GM19463 (cell line): ENCODE measurements around the gene SAFB.

Experiments
- ATAC-seq: cut with Tn5 transposase; IDR thresholded peaks from one replicate; pipeline ENCODE4 v1.9.1; 2021; ENCODE audit warnings: mild to moderate bottlenecking, moderate library complexity; ENCODE audit not compliant: unreplicated experiment

SAFB gene

DNA sequence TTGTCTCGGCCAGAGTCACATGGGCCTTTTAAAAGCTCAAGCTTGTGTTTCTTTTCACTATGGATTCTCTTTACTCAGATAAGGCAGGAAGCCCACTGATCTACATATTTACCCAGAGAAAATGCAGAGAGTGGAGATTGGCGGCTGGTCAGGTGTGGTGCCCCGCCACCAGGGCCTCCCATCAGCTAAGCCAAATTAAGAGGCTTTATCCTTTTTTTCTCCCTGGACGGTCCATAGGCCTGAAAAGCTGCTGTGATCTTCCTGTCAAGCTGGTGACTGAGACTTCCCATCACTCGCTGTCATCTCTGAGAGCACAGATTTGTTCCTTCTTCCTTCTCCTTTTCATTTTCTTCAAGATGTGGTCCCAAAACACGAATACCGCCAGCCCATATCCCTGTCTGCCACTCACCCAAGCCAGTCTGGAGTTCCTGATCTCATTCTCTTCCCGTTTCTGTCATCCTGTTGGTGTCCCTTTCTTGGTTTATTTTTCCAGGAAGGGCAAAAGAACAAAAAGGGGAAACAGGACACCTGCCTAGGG lies 1.9 kb downstream of the SAFB start:
- ATAC-seq, result no peak

GRCh38 chr19:5625641-5626040 lies 2.8 kb downstream of the SAFB start:
- no peak for ATAC-seq

DNA sequence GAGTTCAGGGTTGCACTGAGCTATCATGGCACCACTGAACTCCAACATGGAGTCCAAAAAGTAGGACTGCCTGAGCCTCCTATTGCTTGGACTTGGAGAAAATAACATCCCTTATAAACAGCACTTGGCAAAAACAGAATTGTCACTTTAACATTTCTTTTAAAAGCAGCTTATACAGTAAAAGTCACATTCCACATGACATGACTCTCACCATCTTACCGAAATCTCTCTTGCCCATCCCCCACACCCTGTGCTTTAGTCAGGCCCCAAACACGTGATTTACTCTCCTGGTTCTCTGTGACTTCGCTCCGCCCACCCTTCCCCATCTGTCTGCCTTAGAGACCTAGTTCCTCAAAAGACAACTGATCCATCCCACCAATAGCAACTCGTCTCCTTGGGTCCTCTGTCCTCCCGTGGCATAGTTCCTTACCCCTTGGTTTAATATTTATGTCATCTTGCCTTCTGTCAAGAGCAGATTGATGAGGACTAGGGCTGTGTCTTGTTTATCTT lies 4.6 kb downstream of the SAFB start:
- no peak for ATAC-seq

DNA sequence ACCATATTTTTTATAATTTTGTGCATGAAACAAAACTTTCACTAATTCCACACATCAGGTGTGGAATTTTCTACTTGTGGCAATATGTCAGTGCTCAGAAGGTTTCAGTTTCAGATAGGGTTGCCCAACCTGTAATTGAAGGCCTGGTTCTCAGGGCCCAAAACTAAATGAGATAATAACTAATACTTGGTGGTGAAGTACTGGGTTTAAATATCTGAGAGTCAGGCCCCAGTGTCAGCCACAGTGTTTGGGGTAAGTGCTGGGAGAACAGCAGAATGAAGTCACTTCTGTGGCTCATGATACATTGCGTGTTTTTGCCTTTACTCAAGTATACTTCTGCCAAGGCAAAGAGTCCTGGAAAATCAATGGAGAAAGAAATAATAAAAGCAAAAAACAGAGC lies 5.6 kb downstream of the SAFB start:
- ATAC-seq, result no peak

DNA sequence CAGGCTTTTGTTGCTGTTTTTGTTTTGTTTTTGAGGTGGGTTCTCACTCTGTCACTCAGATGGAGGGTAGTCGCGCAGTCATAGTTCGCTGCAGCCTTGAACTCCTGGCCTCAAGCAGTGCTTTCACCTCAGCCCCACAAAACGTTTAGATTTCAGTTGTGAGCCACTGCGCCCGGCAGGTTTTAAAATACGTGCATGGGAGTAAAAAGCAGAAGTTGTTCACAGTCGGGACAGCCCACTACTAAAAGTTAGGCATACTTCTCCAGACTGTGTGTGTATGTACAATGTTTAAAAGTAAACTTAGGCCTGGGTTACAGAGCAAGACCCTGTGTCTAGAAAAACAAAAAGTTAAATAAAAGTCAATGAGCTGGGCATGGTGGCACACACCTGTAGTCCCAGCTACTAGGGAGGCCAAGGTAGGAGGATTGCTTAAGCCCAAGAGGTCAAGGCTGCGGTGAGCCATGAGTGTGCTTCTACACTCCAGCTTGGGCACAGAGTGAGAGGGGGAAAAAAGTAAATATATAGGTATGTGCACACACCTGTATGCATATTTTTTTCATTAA lies 6.1 kb downstream of the SAFB start:
- ATAC-seq, result no peak

GRCh38 chr19:5631567-5632240 lies 8.8 kb downstream of the SAFB start:
- ATAC-seq, result no peak

DNA sequence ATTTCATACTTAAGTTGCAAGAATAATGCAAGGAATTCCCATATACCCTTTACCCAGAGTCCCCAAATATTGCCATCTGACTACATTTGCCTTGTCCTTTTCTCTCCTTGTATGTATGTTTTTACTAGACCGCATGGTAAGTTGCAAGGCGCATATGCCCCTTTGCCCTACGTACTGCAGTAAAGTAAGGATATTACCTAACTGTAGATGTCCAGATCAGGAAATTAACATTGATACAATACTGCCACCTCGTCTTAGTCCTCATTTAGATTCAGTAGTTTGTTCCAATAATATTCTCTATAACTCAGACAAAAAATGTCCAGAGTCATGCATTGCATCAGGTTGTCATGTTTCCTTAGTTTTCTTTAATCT lies 9.3 kb downstream of the SAFB start:
- no peak for ATAC-seq

- ATAC-seq, result no peak
These were observed 9.8 kb downstream of the SAFB start for GRCh38 chr19:5632657-5633056.

DNA sequence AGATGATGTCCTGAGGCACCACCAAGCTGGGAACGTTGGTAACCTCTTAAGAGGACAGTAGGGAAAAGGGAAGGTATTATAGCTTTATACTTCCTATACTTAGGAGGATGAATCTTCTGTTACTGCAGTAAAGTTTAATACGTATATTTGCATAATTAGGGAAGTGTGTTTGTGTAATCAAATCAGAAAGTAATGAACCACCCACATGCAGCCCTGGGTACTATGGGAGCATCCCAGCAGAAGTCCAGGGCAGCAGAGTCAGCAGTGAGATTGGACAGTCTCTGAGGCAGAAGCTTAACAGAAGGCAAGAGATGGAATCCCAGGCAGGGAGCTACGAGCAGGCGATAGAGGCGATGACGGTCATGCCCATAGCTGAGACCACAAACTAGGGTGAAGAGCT lies 12.5 kb downstream of the SAFB start:
- ATAC-seq, result no peak

DNA sequence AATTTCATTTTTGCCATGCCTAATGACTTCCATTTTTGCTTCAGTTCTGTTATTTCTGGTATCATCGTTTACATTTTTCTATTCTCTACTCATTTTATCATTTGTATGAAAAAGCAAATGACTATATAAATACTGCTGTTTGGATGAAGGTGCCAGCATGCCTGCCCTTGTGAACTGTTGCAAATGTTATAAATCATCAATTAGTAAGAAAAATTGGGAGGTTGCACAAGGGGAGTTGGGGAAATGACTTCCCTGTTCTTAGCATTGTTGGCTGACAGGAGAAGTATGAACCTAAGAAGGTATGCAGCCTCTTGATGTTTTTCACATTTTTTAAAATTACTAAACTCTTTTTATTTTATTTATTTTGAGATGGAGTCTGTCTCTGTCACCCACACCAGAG lies 15.1 kb downstream of the SAFB start:
- ATAC-seq, result no peak

- ATAC-seq, result no peak
These were observed 18.3 kb downstream of the SAFB start for GRCh38 chr19:5641171-5641570.

- ATAC-seq, result no peak
These were observed 19.3 kb downstream of the SAFB start for GRCh38 chr19:5642204-5642603.

DNA sequence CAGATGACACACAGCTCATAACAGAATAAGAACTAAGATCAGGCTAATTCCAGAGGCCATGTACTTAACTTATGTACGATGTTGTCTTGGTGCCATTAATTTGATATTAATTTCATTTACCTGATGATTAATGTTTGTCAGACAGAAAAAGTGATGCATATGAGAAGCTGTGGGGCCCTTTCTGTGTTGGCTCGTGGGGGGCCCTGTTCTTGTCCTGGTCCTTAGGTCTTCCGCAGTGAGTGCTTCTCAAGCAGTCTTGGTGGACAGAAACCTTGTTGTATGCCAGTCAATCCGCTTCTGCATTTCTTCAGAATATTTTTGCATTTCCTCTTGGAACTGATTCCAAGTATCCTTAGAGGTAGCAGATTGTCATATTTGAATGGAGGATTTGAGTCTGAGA lies 20.2 kb downstream of the SAFB start:
- ATAC-seq, result no peak

GRCh38 chr19:5644037-5644436 lies 21.2 kb downstream of the SAFB start:
- no peak for ATAC-seq

DNA sequence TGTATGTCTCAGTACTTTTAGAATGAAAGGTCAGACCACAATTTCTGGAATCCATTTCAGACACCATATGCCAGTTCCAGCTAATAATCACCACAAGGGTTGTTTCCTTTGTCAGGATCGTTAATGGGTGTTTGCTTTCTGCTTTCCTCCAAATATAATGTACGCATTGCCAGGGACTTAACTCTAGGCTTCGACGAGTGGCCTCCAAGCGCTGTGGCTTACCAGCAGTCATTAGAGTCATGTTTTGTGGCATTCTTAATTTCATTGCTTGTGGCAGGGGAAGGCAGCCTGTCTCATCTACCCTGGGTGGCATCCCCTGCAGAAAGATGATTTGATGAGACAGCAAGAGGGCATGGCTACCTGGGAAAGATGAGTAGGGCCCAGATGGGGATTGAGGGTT lies 22.5 kb downstream of the SAFB start:
- no peak for ATAC-seq

GRCh38 chr19:5646703-5647102 lies 23.8 kb downstream of the SAFB start:
- ATAC-seq, result no peak

GRCh38 chr19:5648464-5648863 lies 25.6 kb downstream of the SAFB start:
- ATAC-seq, result no peak

DNA sequence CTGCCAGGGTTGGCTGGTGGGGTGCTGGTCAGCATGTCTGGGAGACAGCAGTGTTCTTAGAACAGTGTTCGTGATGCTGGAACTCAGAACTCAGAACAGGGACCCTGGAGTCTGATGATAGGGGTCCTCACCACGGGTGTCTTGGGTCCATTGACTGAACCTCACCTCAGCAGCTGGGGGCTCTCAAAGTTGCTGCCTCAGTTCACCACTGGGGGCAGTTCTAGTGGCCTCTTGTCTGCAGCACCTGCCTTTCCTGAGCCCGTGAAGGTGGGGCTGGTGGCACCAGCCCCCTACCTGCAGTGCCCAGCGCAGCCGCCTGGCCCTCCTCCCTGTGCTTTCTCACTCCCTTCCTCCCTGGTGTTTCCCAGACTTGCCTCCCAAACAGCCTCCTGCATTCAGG lies 28.5 kb downstream of the SAFB start:
- ATAC-seq, result no peak

- no peak for ATAC-seq
These were observed 29.4 kb downstream of the SAFB start for GRCh38 chr19:5652261-5652660.

DNA sequence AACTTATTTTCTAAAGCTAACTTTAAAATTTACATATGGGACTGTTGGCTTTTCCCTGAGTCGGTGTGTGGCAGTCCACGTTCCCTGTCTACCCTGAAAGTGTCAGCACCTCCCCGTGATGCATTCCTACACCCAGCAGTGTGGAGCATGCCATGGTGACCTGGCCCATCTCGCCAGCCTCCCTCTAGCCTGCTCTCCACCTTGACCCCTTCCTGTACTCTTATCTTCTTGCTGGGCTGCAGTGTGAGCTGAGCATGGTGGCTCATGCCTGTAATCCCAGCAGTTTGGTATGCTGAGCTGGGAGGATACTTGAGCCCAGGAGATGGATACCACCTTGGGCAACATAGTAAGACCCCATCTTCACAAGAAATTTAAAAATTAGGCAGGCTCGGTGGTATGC lies 32.0 kb downstream of the SAFB start:
- no peak for ATAC-seq

DNA sequence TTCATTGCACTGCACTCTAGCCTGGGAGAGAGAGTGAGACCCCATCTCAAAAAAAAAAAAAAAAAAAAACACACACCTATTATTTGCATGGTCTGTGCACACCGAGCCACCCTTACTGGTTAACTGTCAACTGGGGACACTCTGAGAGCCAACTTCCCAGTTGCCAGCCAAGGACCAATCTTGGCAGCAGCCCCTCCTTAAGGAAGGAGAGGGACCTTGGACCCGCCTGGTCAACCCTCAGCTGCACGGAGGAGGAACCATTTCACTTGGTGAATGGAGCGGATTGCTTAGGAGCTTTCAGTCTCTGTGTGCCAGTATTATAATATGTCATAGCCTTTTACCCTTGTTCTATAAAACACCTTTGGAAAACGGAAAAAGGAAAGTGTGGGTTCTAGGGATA lies 32.5 kb downstream of the SAFB start:
- ATAC-seq, result no peak

DNA sequence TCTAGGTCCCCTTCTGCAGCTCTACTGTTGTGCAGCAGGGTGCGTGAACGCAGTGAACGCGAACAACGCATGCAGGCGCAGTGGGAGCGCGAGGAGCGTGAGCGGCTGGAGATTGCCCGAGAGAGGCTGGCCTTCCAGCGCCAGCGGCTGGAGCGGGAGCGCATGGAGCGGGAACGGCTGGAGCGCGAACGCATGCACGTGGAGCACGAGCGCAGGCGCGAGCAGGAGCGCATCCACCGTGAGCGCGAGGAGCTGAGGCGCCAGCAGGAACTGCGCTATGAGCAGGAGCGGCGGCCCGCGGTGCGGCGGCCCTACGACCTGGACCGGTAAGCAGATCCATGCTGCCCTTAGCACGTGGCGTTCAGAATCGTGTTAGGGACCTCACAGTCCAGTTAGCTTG lies 38.6 kb downstream of the SAFB start:
- ATAC-seq, result no peak

DNA sequence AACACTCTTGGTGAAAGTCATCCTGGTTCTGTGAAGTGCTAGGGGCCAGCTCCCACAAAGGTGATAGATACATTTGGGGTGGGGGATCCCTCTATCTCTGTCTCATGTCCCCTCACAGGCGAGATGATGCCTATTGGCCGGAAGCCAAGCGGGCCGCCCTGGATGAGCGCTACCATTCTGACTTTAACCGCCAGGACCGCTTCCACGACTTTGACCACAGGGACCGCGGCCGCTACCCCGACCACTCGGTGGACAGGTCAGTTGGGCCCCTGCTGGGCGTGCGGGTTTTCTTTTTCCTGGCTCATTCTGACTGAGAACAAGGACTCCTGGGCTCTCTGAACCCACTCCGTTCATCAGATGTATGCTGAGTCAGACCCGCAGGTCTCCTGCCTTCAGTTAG lies 41.0 kb downstream of the SAFB start:
- ATAC-seq, result no peak
